ENCODE measurements around the gene TTC19.

TTC19 gene, protein sequence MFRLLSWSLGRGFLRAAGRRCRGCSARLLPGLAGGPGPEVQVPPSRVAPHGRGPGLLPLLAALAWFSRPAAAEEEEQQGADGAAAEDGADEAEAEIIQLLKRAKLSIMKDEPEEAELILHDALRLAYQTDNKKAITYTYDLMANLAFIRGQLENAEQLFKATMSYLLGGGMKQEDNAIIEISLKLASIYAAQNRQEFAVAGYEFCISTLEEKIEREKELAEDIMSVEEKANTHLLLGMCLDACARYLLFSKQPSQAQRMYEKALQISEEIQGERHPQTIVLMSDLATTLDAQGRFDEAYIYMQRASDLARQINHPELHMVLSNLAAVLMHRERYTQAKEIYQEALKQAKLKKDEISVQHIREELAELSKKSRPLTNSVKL

DNA sequence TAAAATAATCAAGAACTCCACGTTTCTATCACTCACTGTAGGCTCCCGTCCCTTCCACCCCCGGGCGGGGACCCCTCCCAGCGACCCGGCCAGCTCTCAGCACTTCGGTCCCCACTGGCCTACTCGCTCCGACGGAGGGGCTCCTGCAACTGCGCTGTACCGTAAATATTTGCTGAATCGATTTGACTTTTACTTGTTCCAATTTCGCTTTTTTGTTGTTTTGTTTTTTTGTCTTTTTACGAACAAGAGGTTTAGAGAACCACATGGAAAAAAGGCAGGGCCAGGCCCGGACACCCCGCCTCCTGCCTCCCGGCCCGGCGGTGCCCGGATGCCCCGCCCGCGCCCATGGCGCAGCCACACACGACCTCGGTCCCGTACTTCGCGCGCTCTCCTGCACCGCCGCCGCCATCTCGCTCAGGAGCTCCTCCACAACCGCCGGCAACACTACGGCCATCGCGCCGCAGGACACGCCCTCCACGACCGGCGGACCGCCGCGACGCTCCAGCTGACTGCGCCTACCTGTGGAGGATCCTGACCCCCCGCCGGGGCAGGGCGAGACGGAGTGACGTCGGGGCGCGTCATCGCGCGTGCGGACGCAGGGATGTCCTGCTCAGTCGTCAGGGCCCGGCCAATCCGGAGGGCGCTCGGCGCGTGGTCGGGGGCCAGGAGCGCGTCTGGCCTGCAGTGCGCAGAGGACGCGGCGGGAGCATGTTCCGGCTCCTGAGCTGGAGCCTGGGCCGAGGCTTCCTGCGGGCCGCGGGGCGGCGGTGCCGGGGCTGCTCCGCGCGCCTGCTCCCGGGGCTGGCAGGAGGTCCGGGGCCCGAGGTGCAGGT, at the start of gene TTC19, which contains the start of gene ZSWIM7:
TSS of gene TTC19 (plus strand) at position 684 of the 833 bp plus-strand sequence. CDS start at position 709, 25 bp downstream.
TSS of gene ZSWIM7 (minus strand) at position 564 of the 833 bp plus-strand sequence. CDS start at position 454, 110 bp downstream.
- peak; percentile 92 for DNase-seq

DNA sequence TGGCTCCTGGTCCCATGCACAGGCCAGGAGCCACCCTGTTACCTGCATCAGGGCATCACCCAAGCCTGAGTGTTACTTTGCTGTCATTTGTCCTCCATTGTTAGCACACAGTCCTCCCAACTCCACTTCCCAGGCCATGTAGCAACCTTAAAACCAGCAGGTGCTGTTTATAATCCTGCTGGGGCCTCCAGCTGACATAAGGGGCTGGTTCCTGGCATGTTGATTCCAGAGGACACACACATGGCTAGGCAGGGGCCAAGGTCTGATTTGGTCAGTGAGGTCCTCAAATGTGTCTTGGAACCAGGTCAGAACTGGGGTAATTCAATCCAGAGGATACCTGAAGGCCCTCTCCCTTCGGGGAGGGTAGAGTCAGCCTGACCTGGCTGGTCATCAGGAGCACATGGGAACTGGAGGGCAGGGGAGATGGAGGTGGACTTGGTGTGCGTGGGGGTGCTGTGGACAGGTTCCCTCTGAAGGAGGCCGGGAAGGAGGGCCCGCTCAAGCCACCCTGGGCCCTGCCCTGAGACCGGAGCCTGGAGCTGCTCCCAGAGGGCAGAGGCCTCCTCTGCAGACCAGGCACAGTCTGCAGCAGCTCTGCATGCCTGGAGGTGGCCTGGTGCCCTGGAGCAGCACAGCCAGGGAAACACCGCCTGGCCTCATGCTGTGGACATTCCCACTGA, 48.1 kb upstream of the TTC19 start:
- no peak for DNase-seq

- DNase-seq: no peak
Measured at GRCh38 chr17:15952048-15952532, 47.5 kb upstream of the TTC19 start.

DNA sequence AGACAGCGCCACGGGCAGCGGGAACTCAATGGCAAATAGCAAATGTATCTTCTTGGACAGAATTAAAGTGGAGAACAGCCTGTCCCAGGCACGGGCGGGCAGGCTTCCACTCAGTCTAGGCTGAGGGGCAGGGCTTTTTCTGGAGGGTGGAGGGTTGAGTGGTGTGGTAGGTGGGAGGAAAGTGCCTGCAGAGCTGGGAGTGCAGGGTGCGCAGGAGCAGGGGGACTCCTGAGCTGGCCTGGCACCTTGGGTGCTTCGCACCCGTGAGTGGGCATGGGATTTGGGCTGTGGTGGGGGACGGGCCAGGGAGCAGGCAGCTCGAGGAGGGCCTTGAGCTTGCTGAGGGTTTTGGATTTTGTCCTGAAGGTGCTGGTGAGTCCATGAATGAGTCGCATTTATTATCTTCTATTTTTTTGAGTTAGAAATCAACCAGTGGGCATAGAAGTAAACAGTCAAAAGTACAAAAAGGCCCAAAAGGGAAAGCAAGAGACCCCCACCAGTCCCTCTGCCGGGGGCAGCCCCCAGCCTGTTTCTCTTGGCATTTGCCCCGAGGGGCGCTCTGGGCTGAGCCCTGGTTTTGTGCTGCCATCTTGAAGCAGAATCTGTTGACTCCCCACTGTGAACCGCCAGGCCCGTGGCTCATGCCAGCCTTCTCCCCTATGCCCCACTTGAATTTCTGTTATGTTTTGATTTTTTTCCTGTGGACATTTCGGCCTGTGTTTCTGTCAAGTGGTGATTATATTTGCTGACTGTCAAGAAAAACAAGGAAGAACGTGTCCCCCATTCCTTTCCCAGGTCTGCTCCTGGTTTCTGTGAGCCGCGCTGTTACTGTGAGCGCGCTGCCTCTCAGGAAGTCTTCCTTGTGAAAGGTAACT, 46.5 kb upstream of the TTC19 start:
- DNase-seq: no peak

DNA sequence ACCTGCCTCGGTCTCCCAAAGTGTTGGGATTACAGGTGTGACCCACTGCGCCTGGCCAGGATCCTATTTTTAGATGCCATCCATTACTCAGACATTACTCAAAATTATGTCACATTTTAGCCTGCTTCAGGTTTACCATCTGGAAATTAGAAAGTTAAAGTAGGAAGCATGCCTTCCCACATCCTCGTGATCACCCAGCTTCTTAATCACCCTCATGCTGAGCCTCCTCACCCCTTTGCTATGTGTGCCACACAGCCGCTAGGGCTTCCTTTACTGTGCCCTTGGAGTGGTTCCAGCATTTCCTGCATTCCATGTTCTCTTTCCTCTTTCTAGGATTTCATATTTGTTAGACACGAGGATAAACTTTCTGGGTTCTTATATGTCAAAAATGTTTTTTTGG, 45.4 kb upstream of the TTC19 start:
- DNase-seq: no peak

GRCh38 chr17:15955793-15956541, 43.7 kb upstream of the TTC19 start:
- DNase-seq: no peak

- DNase-seq: no peak
Measured at GRCh38 chr17:15957206-15957605, 42.4 kb upstream of the TTC19 start.

DNA sequence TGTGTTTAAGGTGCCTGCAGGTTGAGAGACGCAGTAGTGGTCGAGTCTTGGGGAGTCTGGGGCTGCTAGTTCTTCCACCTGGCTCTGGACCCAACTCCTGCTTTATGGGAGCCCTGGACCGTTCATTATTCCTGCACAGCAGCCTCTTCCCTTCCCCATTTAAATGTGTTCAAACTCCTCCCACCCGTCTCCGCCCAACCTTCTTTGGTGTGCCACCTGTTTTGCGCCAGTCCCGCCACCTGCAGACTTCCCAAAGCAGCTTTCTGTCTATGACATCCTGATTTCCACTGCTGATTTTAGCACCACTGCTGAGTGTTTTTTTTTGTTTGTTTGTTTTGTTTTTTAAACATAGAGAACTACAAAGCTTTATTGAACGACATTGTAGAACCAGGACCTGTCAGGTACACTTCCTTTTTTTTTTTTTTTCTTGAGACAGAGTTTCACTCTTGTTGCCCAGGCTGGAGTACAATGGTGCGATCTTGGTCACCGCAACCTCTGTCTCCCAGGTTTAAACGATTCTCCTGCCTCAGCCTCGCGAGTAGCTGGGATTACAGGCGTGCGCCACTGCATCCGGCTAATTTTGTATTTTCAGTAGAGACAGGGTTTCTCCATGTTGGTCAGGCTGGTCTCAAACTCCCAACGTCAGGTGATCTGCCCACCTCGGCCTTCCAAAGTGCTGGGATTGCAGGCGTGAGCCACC, 41.9 kb upstream of the TTC19 start:
- no peak for DNase-seq

GRCh38 chr17:15958484-15958854, 41.2 kb upstream of the TTC19 start:
- DNase-seq: no peak

DNA sequence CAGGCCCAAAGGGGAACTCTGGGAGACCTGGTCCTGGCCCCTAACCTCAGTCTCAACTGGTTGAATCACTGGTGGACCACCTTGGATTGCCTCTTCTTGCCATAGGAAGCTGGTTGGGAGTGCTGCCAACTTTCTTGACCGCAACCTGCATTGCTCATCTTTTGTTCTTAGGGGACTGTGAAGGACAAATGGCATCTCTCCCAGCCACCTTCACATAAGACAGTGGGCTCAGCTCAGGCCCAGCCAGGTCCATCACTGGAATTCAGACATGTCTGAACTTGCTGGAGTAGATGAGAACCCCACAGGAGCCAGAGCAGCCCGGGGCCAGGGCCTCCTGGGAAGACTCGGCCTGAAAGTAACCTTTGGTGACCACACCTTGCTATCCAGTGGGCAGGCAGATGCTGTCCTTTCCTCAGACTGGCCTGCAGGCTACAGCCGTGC, 35.9 kb upstream of the TTC19 start:
- DNase-seq: no peak

DNA sequence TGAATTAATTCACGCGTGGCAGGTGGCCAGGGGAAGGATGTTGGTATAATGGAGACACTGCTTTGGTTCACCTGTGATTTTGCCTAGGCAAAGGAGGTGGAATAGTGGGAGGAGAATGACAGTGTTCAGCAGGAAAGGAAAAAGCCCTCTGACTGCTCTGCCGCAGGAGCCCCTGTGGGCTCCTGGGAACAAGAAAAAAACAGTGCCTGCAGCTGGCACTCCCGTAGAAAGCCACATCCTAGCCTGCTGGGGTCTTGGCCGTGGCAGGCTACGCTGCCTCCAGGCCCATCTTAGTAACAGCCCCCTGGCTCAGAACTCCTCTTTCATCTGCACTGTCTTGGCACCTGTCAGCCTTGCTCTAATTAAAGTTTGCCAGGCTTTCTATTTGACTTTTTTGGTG, 34.1 kb upstream of the TTC19 start:
- DNase-seq: no peak

DNA sequence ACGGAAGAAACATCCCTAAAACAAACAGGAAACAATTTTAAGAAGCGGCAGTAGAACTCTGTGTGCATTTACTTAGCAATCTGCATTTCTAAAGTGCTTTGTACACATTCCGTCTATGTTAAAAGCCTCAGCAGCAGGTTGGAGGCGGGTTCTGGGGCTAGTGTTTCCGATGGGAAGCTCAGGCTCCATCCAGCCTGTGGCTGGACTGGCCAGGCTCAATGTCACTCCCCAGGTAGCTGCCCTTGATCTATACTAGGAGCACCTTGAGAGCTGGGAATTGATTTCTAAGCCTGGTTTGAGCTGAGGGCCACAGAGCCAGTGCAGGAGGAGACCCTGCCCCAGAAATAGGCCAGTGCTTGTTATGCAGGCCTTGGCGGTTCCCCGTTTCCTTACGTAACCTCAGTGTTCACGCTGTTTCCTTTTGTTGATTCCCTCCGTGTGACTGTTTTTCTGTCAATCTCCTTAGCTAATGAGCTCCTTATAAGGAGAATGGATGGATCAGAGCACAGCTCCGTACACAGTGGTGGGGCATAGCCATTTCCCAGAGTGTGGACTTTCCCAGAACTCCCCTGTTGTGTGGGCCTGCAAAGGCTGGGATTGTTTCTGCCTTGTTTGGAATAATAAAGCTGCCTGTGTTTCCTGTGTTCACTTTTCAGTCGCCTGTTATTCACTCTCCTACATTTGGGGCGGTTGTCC, 33.3 kb upstream of the TTC19 start:
- DNase-seq: no peak

DNA sequence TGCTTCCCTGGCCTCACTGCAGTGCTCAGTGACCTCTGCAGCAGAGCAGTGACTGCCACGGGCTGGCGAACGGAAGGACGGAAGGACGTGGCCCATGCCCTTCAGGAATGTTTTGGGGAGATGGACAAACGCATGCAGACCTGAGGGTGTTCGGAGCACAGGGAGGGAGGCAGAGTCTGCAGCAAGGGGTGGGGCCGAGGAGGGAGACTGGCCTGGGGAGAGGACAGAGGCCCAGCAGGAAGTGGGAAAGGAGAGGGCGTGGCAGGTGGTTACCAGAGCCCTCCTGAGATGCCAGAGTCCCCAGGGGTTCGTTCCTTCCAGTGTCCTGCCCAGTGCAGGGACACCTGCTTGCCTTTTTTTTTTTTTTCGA, 32.8 kb upstream of the TTC19 start:
- no peak for DNase-seq

- no peak for DNase-seq
Measured at GRCh38 chr17:15967706-15968399, 31.8 kb upstream of the TTC19 start.

GRCh38 chr17:15969463-15969862, 30.2 kb upstream of the TTC19 start:
- no peak for DNase-seq

DNA sequence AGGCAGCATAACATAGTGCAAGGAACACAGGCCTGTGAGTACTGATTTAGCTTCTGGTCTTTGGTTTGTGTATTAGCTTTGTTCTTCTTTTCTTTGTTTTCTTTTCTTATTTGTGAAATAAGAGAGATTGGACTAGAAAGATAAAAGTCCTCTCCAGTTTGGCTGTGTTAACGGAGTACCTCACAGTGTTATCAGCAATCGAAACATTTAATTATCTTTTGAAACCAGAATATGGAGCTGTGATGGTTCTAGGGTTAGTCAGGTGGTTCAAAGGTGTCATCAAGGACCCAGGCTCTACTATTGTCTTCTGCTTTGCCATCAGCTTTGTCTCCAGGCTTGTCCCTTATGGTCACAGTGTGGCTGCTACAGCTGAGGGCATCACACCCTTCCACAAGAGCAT, 29.1 kb upstream of the TTC19 start:
- DNase-seq: no peak

DNA sequence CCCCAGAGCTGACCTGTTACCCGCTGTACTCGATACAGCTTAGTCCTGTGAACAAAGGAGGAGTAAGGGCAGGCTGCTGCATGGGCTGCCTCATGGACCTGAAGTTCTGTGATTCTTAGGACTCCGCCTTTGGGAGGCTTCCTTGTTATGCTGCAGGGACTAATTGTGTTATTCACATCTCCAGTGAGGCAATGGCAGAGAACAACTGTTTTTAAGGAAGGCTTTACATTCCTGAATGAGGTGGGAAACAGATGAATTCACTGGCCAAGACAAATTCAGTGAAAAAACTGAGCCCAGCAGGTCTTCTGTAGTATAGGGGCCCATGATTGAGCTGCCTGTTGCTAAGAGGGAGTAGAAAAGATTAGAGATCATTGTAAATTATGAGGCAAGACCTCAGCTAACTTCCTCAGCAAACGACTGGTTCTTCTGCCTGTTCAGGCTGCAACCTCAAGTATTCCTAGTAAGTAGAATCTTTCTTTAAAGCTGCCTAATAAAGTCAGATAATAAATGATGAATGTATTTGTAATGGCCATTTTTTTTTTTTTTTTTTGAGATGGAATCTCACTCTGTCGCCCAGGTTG, 28.4 kb upstream of the TTC19 start:
- DNase-seq: no peak

DNA sequence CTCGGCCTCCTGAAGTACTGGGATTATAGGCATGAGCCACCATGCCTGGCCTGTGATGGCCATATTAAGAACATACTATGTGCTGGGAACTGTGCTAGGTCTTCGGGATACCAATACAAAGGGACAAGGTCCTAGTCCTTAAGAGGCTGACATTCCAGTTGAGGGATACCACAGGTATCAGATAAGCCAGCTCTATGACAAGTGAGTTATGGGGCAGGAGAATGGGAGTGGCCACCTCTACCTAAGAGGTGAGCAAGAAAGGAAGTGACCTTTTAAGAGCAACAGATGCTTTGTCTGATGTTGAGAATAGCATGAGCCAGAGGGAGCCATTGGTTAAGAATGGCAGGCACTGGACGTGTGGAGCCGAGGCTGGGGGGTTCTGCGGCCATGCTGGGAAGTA, 27.7 kb upstream of the TTC19 start:
- no peak for DNase-seq

- DNase-seq: no peak
Measured at GRCh38 chr17:15972497-15972951, 27.1 kb upstream of the TTC19 start.
